Measurements from ENCODE around the gene SLC25A21. TPM values are rescaled to one million over a fixed set of nuclear protein-coding genes. Genes with fewer than 3 reads are reported as not detected.

Gene SLC25A21
- total and polyA plus RNA-seq, 2 donors (not counting 1 experiment from before 2014, with no cell fraction given): 0.50 to 0.62 TPM

DNA sequence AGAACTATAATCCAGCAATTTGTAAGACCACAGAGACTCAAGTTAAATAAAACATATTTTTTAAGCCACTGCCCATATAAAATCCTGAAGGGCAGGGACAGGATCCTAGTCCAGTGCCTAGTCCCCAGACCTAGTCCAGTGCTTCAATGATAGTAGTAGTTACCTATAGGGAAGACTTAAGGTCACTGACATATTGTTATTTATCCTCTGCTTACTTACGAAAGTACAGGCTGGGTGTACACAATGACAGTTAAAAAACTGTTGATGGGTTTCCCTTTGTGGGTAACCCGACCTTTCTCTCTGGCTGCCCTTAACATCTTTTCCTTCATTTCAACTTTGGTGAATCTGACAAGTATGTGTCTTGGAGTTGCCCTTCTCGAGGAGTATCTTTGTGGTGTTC is 192.5 kb downstream of the SLC25A21 start:
- Histone ChIP-seq H3K9ac (ENCODE audit: insufficient read depth, low read length) (no peak overlapping the region), H4K20me1 (ENCODE audit: control insufficient read depth, extremely low read depth, insufficient read depth, low read length) (no peaks in the 10 kb centered on the region), H3K4me1 (ENCODE audit: control insufficient read depth, extremely low read depth, insufficient read depth, low read length) (peaks cover 4% of the 10 kb centered on the region), H2AFZ (ENCODE audit: low read length) (no peak overlapping the region), H3K4me2 (ENCODE audit: extremely low read depth, insufficient read depth, low read length) (no peak overlapping the region), H3K27me3 (ENCODE audit: control insufficient read depth, insufficient read depth, low read length) (no peaks in the 10 kb centered on the region), H3K9me3 (ENCODE audit: control insufficient read depth, insufficient read depth, low read depth, low read length) (no peaks in the 10 kb centered on the region), H3K27ac (ENCODE audit: insufficient read depth, low read length) (no peak overlapping the region), H3K36me3 (ENCODE audit: control insufficient read depth, insufficient read depth, low read length) (no peaks in the 10 kb centered on the region), H3K79me2 (ENCODE audit: control insufficient read depth, insufficient read depth, low read length) (no peaks in the 10 kb centered on the region), H3K4me3 (replicated peaks in 1 of 4; ENCODE audit: control extremely low read depth in 1 of 4, insufficient read depth in 1 of 4, low read depth in 3 of 4, low read length in 4 of 4) (no peak overlapping the region)
- DNase-seq (ENCODE audit: low read depth in 2 of 2): no peak
- TF ChIP-seq EZH2 (IDR thresholded peaks at IDR 0.05; ENCODE audit: low read length, missing control alignments) (no peak), CTCF (conservative IDR thresholded peaks at IDR 0.05 in 1 of 2, IDR thresholded peaks at IDR 0.05 in 1 of 2; ENCODE audit: low read depth in 1 of 2, low read length in 2 of 2) (no peak)

DNA sequence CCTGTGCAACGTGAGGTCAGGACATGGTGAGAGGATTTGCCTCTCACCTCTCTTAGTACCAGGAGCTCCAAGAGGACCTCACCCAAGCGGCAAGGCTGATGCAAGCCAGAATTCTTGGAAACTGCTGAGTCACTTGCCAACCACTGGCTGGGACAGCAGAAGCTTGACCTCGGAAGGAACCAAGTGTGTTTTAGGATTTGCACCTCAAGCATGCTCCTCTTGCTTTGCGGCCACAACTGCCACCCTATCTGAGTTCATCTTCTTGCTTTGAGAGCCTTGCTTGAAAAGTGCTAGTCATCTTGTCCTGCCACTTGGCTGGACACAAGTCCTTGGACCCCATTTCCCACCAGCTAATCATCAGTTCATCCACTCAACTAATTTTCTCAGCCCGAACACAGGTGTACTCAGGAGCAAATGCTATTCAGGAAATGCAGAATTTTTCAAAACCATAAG is 195.8 kb downstream of the SLC25A21 start:
- Histone ChIP-seq H3K36me3 (ENCODE audit: control insufficient read depth, insufficient read depth, low read length) (no peaks in the 10 kb centered on the region), H3K9ac (ENCODE audit: insufficient read depth, low read length) (no peak overlapping the region), H2AFZ (ENCODE audit: low read length) (no peak overlapping the region), H3K27me3 (ENCODE audit: control insufficient read depth, insufficient read depth, low read length) (no peaks in the 10 kb centered on the region), H3K27ac (ENCODE audit: insufficient read depth, low read length) (no peak overlapping the region), H3K4me2 (ENCODE audit: extremely low read depth, insufficient read depth, low read length) (no peak overlapping the region), H3K4me1 (ENCODE audit: control insufficient read depth, extremely low read depth, insufficient read depth, low read length) (peaks cover 5% of the 10 kb centered on the region), H3K9me3 (ENCODE audit: control insufficient read depth, insufficient read depth, low read depth, low read length) (no peaks in the 10 kb centered on the region), H4K20me1 (ENCODE audit: control insufficient read depth, extremely low read depth, insufficient read depth, low read length) (no peaks in the 10 kb centered on the region), H3K4me3 (replicated peaks in 1 of 4; ENCODE audit: control extremely low read depth in 1 of 4, insufficient read depth in 1 of 4, low read depth in 3 of 4, low read length in 4 of 4) (no peak overlapping the region), H3K79me2 (ENCODE audit: control insufficient read depth, insufficient read depth, low read length) (no peaks in the 10 kb centered on the region)
- TF ChIP-seq CTCF (conservative IDR thresholded peaks at IDR 0.05 in 1 of 2, IDR thresholded peaks at IDR 0.05 in 1 of 2; ENCODE audit: low read depth in 1 of 2, low read length in 2 of 2): no peak
- TF ChIP-seq EZH2 (IDR thresholded peaks at IDR 0.05; ENCODE audit: low read length, missing control alignments): no peak
- DNase-seq (ENCODE audit: low read depth in 2 of 2): peak; percentile 49 to 53

- Histone ChIP-seq H3K79me2 (ENCODE audit: control insufficient read depth, insufficient read depth, low read length) (no peaks in the 10 kb centered on the region), H2AFZ (ENCODE audit: low read length) (no peak overlapping the region), H3K4me1 (ENCODE audit: control insufficient read depth, extremely low read depth, insufficient read depth, low read length) (peaks cover 5% of the 10 kb centered on the region), H3K9me3 (ENCODE audit: control insufficient read depth, insufficient read depth, low read depth, low read length) (no peaks in the 10 kb centered on the region), H3K9ac (ENCODE audit: insufficient read depth, low read length) (no peak overlapping the region), H4K20me1 (ENCODE audit: control insufficient read depth, extremely low read depth, insufficient read depth, low read length) (no peaks in the 10 kb centered on the region), H3K27ac (ENCODE audit: insufficient read depth, low read length) (no peak overlapping the region), H3K36me3 (ENCODE audit: control insufficient read depth, insufficient read depth, low read length) (no peaks in the 10 kb centered on the region), H3K4me2 (ENCODE audit: extremely low read depth, insufficient read depth, low read length) (no peak overlapping the region), H3K4me3 (replicated peaks in 1 of 4; ENCODE audit: control extremely low read depth in 1 of 4, insufficient read depth in 1 of 4, low read depth in 3 of 4, low read length in 4 of 4) (no peak overlapping the region), H3K27me3 (ENCODE audit: control insufficient read depth, insufficient read depth, low read length) (no peaks in the 10 kb centered on the region)
- TF ChIP-seq CTCF (conservative IDR thresholded peaks at IDR 0.05 in 1 of 2, IDR thresholded peaks at IDR 0.05 in 1 of 2; ENCODE audit: low read depth in 1 of 2, low read length in 2 of 2) (no peak), EZH2 (IDR thresholded peaks at IDR 0.05; ENCODE audit: low read length, missing control alignments) (no peak)
- DNase-seq (ENCODE audit: low read depth in 2 of 2): peak in 1 of 2 donors; percentile 44
Measured at GRCh38 chr14:36975834-36976233, 196.6 kb downstream of the SLC25A21 start.
